Uterus (tissue), 4 donors: ENCODE results near the gene TNFRSF1A. TPM values are rescaled to one million over a fixed set of nuclear protein-coding genes. Genes with fewer than 3 reads are reported as not detected.
A peak's percentile ranks its signal among the peaks of the same experiment; 100 is the strongest.

Source experiments
- DNase-seq, 2 donors: peaks; one replicate each; pipeline ENCODE4 v3.0.0-alpha.2; 2019 to 2020
- H3K27ac ChIP-seq, 2 donors: fragments of 200-600 bp; sonication (generic); 1 replicate in 1 of 2; 2 replicates in 1 of 2; pipeline ENCODE4 v1.5.1; 2016 to 2018
- H3K27me3 ChIP-seq, 2 donors: fragments of 200-600 bp; sonication (generic); one replicate each; pipeline ENCODE4 v1.5.1; 2018 to 2019; ENCODE audit warnings: control low read depth in 1 of 2
- H3K36me3 ChIP-seq, 2 donors: fragments of 200-600 bp; sonication (generic); one replicate each; pipeline ENCODE4 v1.5.1; 2019; ENCODE audit warnings: control low read depth in 1 of 2
- H3K4me1 ChIP-seq, 2 donors: fragments of 200-600 bp; sonication (generic); one replicate each; pipeline ENCODE4 v1.5.1; 2018 to 2019; ENCODE audit warnings: control low read depth in 1 of 2
- H3K4me3 ChIP-seq, 2 donors: fragments of 200-600 bp; sonication (generic); 1 replicate in 1 of 2; 2 replicates in 1 of 2; pipeline ENCODE4 v1.5.1; 2018 to 2019; ENCODE audit warnings: mild to moderate bottlenecking in 1 of 2
- H3K9me3 ChIP-seq, 2 donors: fragments of 200-600 bp; sonication (generic); one replicate each; pipeline ENCODE4 v1.5.1; 2019; ENCODE audit warnings: control low read depth in 1 of 2
- CTCF ChIP-seq, 4 experiments: fragments of 200-600 bp in 2 of 4; fragments of 450-650 bp in 2 of 4; sonication (generic) in 2 of 4; IDR thresholded peaks; one replicate each; pipeline ENCODE4 v1.5.1; 2016 to 2019; ENCODE audit warnings: antibody characterized with exemption in 4 of 4, mild to moderate bottlenecking in 2 of 4, moderate library complexity in 1 of 4
- POLR2A ChIP-seq, 2 donors: fragments of 450-650 bp; IDR thresholded peaks; one replicate each; pipeline ENCODE4 v1.6.1; 2016; ENCODE audit warnings: antibody characterized with exemption in 2 of 2, mild to moderate bottlenecking in 1 of 2, moderate library complexity in 1 of 2
- intact Hi-C: fragments of 100-400 bp; cut with DNase I; formaldehyde crosslinking; loops from one replicate; pipeline ENCODE4 v1.15.1; 2023; ENCODE audit warnings: low total_unique reads
- total RNA-seq, 4 donors: library from RNA; depleted of rRNA in 3 of 4; stranded (reverse); fragments of >200 nt in 3 of 4; gene quantifications; one replicate each; pipeline versions ENCODE4 v1.1.0 to v1.2.4, GENCODE V29; 2014 to 2023
- donor health status: DM: yes; HTN: yes; CAD: no.

TNFRSF1A gene
- total RNA-seq, 4 donors from 2014 or later = 71.8 to 297 (median 174) TPM

DNA sequence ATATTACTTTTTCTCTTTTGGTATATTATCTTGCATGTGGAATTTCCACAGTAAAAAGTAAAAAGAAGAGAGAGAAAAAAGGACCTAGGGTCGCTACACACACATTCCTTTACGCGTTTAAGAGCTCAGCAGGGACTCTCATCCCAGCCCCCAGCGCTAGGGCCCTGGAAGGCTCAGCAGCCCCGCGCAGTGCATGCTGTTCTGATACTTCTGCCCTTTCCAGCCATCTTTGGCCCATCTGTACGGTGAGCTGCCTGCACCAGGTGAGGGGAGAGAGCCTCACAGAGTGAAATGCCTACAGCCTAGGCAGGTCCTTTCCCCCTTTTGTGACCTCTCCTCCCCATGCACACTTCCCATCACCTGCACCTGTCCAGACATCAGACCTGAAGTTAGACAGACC is 40.5 kb upstream of the TNFRSF1A start:
- no peaks in the 10 kb centered on the region for H3K27me3 ChIP-seq
- H3K4me1 ChIP-seq = peaks cover 2 to 8% of the 10 kb centered on the region in 2 donors
- H3K36me3 ChIP-seq = no peaks in the 10 kb centered on the region
- H3K27ac ChIP-seq = peak overlapping the region; percentile 95 to 97
- intact Hi-C loops = no loop called here
- no peak for DNase-seq
- H3K9me3 ChIP-seq = no peaks in the 10 kb centered on the region
- no peak overlapping the region for H3K4me3 ChIP-seq
- TF ChIP-seq CTCF (IDR thresholded peaks at IDR 0.05) = no peak

- DNase-seq = peak in 1 of 2 donors; percentile 20
- Histone ChIP-seq H3K4me1 (peaks cover 15 to 24% of the 10 kb centered on the region in 2 donors), H3K27ac (no peak overlapping the region), H3K4me3 (no peak overlapping the region), H3K27me3 (no peaks in the 10 kb centered on the region), H3K9me3 (no peaks in the 10 kb centered on the region), H3K36me3 (no peaks in the 10 kb centered on the region)
- TF ChIP-seq POLR2A (IDR thresholded peaks at IDR 0.05) (no peak), CTCF (IDR thresholded peaks at IDR 0.05) (no peak)
- intact Hi-C loops = no loop called here
Observed at GRCh38 chr12:6380141-6381121, 38.6 kb upstream of the TNFRSF1A start.

GRCh38 chr12:6378709-6379472 is 37.0 kb upstream of the TNFRSF1A start:
- Histone ChIP-seq H3K27me3 (no peaks in the 10 kb centered on the region), H3K27ac (no peak overlapping the region), H3K9me3 (no peaks in the 10 kb centered on the region), H3K4me1 (peaks cover 15 to 24% of the 10 kb centered on the region in 2 donors), H3K36me3 (no peaks in the 10 kb centered on the region), H3K4me3 (no peak overlapping the region)
- peak in 1 of 2 donors; percentile 12 for DNase-seq
- intact Hi-C loops = loop anchor here (5.0 kb wide), 1 partner anchor 42 kb away; no protein-coding TSS in a partner anchor
- TF ChIP-seq POLR2A (IDR thresholded peaks at IDR 0.05) (no peak), CTCF (IDR thresholded peaks at IDR 0.05) (no peak)

DNA sequence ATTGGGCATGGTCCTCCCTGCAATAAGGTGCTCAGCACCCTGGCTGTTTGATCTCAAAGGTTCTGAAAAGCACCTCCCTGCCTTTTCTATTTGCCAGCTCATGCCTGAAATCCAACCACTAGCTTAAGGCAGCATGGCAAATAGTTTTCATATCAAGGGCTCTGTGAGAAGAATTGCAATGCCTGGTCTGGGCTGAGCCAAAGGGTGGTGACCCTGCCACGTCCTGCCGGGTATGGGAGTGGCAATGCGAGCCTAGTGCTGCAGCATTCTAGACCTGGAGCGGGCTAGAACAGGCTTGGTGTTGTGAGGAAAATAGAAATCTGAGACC is 35.8 kb upstream of the TNFRSF1A start:
- intact Hi-C loops = loop anchor here (5.0 kb wide), 1 partner anchor 40 kb away; no protein-coding TSS in a partner anchor
- TF ChIP-seq CTCF (IDR thresholded peaks at IDR 0.05) = no peak
- peak in 1 of 2 donors; percentile 28 for TF ChIP-seq POLR2A (IDR thresholded peaks at IDR 0.05)
- Histone ChIP-seq H3K27me3 (no peaks in the 10 kb centered on the region), H3K9me3 (no peaks in the 10 kb centered on the region), H3K4me3 (no peak overlapping the region), H3K36me3 (no peaks in the 10 kb centered on the region), H3K4me1 (peaks cover 15 to 17% of the 10 kb centered on the region in 2 donors), H3K27ac (peak overlapping the region; percentile 87 to 90)
- DNase-seq = peak in 1 of 2 donors; percentile 42
